HG02678 (cell line): Measurements from ENCODE around the gene ZBTB42.
"Not testable (repeated sequence)": the region's sequence is repeated elsewhere in the genome, so short reads cannot be mapped to it uniquely, and the experiment has no call there.

Experiments used
- ATAC-seq: cut with Tn5 transposase; IDR thresholded peaks from one replicate; pipeline ENCODE4 v1.9.1; 2021; ENCODE audit warnings: mild to moderate bottlenecking, moderate library complexity; ENCODE audit not compliant: unreplicated experiment

The ZBTB42 gene

DNA sequence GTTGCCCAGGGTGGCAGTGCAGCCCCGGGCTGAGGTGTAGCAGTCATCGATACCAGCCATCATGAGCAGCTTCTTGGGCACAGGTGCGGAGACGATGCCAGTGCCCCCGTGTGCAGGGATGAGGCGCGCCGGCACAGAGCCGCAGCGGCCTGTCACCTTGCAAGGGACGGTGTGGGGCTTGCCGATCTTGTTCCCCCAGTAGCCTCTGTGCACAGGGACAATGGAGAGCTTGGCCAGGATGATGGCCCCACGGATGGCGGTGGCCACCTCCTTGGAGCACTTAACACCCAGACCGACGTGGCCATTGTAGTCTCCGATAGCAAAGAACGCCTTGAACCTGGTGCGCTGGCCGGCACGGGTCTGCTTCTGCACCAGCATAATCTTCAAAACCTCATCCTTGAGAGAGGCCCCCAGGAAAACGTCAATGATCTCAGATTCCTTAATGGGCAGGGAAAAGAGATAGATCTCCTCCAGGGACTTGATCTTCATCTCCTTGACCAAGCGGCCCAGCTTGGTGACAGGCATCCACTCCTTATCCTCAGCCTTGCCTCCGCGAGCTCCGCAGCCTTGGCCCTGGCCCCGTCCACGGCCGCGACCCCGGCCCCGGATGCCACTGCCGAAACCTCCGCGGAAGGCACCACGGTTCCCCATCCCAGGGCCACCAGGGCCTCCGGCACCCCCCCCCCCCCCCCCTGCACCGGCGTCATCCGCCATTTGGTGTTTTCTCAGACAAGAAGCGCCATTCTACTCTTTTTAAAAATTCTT is 35.5 kb downstream of the ZBTB42 start:
- not testable (repeated sequence) for ATAC-seq

DNA sequence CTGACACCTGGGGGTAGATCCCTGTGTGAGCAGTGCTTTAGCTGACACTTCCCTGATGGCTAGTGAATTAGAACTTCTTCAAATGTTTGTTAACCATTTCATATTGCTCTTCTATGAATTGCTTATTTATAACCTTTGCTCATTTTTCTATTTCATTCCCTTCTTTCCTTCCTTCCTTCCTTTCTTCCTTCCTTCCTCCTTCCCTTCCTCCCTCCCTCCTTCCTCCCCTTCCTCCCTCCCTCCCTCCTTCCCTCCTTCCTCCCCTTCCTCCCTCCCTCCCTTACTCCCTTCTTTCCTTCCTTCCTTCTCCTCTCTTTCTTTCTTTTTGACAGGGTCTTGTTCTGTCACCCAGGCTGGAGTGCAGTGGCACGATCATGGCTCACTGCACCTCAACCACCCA is 40.8 kb downstream of the ZBTB42 start:
- ATAC-seq = no peak

DNA sequence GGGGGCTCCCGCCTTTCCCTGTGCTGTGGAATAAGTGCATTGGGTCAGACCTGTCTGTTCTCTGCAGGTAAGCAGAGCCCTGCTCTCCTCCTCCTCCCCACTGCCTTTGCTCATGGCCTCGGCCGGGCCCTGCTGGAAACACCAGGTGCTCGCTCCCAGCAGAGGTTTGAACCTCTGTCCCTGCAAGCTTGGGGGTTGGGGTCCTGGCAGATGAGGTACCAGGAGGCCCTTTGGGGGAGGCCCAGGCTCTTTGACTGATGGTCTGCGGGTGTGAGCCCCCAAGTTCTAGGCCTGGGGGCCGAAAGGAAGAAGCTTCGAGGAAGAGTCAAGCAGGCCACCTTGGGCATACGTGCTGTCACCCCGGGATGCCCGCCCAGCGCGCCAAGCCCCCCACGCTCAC is 42.1 kb downstream of the ZBTB42 start:
- no peak for ATAC-seq

DNA sequence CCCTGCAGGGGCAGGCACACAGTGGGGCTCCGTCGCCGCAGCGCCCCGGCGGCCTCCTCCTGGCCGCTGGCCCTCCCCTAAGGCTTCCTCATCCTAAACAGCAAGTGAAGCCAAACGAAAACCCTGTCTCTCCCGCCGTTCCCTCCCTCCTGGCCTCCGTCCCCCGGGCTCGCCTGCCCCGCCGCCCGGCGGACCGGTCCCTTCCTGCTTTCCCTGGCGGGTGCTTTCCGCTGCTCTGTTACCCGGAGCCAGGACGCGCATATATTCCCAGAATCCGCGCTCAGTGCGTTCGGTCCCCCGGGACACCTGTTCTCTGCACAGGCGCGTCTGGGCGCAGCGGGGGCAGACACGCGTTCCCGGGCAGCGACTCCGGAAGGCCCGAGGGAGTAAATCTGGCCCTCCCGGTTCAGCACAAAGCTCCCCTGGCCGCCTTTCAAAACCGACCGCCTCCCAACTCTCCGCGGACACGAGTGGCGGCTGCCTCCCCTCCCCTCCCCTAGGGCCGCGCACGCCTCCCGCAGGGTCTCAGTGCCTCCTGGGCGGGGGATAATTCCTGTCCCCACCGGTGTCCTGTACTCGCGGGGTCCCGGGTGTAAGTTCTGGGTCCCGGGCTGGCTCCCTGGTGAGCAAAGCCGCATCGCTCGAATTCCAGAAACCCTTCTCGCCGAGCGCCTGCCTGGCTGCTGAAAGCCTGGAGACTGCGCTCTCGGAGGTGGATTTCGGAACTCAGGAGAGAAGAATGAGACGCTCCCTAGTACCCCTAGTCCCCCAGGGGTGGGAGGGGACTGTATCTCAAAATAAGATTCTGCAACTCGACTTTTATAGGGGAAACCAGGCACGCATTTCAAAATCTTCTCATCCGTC is 42.8 kb downstream of the ZBTB42 start:
- no peak for ATAC-seq

DNA sequence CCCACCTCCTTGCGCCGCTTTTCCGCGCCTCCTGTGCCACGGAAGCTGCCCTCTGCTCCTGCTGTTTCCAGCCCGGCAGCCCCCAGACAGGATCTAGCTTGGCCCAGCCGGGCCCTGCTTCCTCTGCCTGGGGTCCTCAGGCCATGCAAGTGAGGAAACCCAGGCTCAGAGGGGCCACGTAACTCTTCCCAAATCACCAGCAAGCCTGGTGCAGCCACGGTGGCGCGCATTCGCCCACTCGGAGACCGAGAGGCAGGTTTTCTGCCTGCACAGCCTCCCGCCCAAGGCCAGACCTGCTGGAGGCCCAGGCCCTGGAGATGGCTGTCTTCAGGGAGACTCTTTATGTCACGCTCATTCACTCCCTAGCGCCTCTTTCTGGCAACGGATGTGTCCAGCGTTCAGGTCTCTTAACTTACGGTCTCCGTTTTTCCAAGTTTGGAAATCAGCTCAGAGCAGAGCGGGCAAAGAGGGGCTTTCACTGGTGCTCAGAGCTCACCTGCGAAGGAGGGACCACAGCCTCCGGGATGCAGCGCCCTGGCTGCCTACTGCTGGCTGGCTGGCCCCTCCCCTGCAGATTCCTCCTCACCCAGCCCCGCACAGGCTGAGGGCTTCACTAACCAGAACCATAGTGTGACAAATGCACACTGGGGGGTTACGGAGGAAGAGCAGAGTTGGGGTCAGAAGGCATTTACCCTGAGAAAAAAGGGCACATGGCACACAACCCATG is 43.6 kb downstream of the ZBTB42 start:
- no peak for ATAC-seq

DNA sequence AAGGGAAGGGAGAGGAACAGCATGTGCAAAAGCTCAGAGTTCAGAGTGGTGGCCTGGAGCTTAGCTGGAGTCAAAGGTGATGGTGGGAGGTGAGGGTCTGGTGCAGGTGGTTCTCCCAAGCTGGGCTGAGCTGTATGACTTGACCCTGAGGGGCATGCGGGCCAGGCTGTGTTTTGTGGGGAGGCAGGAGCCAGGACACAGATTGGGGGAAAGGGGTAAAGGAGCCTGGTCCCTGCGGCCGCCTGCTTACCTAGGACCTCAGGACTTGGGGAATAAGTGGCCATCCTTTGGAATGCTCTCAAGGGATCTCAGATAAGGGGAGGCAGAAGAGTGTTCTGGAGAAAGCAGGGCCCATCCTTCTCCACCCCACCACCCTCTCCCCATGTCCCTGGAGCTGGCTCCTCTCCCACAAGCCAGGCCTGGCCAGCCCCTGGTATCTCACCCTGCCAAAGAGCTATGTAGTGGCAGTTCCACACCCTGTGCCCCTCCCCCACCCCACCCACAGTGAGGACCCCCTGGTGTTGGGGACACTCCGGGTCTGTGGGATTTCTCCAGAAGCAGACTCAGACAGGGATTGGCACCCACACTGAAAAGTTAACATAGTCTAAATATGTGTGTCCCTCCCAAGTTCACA is 44.2 kb downstream of the ZBTB42 start:
- ATAC-seq = no peak

DNA sequence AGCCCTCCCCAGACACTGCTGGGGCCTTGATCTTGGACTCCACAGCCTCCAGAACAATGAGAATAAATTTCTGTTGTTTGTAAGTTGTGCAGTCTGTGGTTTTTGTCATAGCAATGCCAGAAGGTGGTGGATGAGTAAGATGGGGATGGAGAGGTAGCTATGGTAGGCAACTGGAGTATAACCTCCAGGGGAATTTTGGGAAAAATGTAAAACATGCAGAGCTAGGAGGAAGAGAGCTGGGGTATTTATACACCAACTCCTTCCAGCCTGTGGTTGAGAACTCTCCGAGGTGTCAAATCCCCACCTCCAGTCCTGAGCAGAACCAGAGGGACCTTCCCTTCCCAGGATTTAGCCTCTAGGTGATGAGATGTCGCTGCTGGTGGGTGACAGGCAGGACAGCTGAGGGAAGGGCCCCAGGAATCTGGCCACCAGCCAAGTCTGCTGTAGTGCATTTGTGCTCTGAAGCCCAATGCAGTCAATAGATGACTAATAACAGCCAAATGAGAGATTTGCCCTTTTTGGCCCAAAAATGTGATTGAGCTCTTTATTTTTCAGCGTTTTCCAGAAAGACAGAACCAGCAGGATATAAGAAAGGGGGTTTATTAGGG is 45.0 kb downstream of the ZBTB42 start:
- ATAC-seq = no peak

DNA sequence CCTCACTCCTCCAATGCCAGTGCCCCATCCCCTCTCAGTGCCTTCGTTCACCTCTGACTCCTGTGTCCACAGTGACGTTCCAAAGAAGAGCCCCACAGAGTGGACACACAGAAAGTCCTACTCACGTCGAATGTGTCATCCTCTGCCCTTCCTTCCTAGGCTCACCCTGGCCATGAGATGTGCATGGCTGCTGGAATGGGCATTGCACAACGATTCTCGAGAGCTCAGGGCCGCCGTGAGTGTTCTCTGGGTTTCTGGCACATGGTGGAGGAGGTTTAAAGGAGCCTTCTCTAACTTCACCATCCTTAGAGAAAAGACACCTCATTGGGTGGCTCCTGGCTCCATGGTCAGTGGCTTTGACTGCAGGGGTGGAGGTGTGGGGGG is 51.4 kb downstream of the ZBTB42 start:
- ATAC-seq = no peak
